GM21717 (cell line): ENCODE measurements around the gene ZNF407.

Experiments
- ATAC-seq: cut with Tn5 transposase; IDR thresholded peaks from one replicate; pipeline ENCODE4 v1.9.1; 2021; ENCODE audit warnings: mild to moderate bottlenecking, moderate library complexity; ENCODE audit not compliant: unreplicated experiment

ZNF407 gene

DNA sequence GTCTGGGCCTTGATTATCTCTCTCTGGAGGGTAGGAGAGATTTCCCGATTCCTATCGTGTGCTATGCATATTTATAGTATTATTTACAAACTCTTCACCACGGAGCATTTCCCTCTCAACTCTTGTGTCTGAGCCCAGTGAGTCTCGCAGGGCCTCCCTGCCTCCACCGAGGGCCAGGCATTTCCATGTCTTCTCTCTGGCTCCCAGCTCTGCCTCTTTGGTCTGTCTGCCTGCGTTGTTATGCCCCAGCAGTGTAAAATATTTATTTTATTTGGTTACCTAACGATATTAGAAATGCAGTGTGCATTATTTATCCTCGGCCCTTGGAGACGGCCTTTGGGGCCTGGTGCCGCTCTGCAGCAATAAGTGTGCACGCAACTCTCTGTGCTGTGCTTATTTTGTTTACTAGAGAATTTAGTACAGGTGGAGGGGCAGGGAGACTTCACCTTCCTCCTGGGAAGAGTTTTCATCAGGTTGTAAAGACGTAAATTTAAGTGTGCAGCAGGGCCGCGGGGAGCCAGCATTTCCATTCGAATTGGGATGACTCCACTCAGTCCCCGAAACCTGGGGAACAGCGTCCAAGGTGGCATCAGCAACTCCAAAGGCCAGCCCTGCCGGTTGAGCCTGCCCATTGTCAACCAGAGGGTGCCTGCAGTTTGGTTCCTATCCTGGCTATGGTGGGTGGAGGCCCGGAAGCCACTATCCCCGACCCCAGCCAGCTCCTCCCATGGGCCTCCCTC is 511.1 kb downstream of the ZNF407 start:
- ATAC-seq = no peak

GRCh38 chr18:75109319-75109691 is 511.6 kb downstream of the ZNF407 start:
- ATAC-seq = no peak

DNA sequence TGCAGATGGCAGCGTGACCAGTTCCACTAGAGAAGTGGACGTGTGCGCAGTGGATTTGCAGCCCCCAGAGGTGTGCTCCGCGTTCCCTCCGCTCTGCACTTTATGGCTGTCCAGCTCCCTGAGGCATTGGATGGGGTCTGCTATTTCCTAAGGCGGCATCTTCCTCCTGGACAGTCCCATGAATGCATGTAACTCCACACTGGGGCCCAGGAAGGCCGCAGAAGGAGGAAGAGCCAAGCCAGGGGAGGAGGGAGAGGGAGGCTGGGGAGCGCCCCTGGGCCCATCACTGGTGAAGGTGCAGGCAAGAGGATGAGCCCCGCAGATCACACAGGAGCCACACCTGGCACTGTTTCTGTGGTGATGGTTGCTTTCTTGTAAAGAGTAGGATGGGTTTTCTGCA is 512.1 kb downstream of the ZNF407 start:
- no peak for ATAC-seq

DNA sequence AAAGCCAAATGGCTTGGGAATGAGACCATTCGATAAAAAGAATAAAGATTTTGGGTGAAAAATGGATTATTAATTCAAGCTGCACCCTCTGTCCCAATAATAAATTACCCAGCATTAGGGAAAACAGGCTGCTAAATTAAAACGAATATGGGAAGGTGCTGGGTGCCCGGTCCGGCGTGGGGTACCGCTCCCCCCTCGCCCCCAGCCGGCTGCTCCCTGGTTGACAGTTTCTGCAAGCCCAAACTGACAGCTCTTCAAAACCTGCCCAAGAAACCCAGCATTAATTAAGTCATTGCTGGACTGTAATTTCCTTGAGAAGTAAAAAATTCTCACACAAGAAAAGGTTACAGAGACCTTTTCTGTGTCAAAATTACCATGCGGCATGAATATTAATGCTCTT is 512.6 kb downstream of the ZNF407 start:
- no peak for ATAC-seq

- ATAC-seq = no peak
Observed at GRCh38 chr18:75110846-75111415, 513.3 kb downstream of the ZNF407 start.

DNA sequence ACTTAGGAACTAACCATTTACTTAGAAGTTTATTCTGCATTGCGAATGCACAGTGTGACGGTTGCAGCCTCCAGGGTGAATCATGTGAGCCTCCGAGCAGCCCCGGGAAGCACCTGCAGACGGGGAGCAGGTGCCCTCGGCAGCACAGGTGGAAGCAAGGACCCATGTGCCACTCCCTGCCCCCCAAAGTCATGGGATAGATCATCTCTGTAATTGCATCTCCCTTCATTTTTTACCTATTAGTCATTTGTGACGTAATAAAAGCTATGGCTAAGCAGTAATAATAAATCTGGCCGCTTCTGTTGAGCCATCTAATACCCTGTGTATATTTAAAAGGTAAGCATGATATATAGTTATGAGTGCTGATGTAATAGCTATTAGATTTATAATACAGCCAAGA is 514.1 kb downstream of the ZNF407 start:
- no peak for ATAC-seq

DNA sequence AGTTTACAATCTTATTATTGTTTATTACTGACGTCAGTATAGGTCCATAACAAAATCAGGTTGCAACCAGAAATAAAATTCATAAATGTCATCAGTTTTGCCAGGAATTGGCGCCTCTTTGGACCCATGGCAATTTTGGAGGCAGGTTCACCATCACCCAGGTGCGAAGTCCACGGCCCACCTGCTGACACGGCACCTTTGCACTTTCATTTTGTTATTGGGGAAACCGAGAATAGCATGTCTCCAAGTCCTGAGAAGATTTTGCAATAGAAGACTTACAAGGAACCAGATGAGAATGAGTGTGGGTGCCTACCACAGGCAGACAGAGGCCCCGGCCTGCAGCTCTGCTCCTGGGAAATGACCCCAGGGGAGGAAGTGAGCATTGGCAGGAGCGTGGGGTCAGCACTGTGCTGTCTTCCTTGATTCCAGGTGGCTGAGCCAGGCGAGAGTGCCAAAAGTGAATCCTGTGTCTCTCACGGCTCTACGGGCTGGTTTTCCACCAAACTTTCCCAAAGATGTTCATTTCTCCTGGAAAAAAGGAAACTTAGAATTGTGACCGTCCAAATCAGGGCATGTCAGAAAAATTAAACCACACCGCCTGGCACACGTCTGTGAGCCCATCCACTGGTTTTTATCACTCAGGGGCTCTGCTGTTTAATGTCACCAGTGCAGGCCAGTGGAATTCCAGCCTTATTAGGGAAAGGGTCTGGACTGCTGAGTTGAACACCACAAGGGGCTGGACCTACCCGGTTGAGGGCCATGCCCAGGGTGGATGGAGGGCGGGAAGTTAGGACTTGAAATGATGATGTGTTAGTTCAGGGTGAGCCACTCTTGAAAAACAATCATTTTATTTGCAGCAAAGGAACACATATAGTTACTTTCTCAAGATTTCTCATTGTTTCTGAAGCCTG is 514.8 kb downstream of the ZNF407 start:
- ATAC-seq = no peak

DNA sequence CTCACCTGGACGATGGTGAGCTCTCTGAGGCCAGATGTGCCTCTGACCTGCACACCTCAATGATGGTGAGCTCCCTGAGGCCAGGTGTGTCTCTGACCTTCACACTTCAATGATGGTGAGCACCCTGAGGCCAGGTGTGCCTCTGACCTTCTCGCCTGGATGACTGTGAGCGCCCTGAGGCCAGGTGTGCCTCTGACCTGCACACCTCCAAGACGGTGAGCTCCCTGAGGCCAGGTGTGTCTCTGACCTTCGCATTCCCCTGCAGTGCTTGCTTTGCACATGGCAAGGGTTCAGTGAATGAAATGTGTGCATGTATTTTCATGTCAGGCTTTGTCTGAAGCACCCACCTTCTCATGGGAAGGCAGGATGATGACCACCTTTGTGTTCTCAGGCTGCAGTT is 515.8 kb downstream of the ZNF407 start:
- ATAC-seq = no peak

DNA sequence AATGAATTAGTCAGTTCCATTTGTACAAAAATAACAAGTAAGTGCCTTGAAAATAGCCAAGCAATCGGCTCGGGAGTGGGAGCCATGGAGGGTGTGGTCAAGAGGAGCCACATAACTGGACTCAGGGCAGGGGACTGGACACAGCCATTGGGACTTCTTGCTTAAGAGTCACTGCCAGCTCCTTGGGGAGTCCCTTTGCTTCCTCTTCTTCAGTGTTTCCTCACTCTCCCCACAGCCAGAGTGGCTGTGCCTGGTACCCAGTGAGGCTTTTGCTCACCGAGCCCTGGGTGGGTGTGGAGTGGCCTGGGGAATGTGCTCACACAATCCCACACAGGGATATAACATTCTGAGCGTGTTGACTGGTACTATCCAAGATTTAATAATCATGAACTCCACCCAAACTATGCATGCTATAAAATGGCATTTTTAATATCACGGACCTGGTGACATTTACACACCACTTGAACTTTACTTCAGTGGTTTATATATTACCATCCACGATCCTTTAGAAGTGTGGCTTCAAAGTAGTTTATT is 516.6 kb downstream of the ZNF407 start:
- ATAC-seq = no peak
